ENCODE data around the gene ZNF423.

DNA sequence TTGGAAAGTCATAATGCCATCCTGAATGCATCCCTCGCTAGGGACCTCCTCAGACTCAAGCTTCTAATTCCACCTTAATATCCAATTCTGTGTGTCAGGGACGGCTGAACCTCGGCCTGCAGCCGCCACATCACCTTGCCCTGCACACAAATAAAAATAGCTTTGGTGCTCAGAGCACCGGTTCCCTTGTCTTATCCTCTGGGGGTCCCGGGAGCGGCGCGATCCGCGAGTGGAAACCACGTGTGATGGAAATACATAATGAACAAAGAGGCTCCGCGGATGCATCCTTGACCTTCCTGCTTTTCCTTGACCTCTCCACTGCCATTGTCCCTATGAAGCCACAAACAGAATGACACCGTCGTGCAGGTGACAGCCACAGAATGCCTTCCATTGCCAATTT lies 143.4 kb downstream of the ZNF423 start:
- TF ChIP-seq HMG20B (CRISPR knock-in tag; IDR thresholded peaks at IDR 0.05) (no peak), EP300 (IDR thresholded peaks at IDR 0.05; ENCODE audit: low read length) (no peak), NONO (IDR thresholded peaks at IDR 0.05; ENCODE audit: low read depth in 2 of 2, low read length in 1 of 2) (no peak), RAD21 (CRISPR knock-in tag; conservative IDR thresholded peaks at IDR 0.05 in 1 of 2, IDR thresholded peaks at IDR 0.05 in 1 of 2) (no peak), MEF2A (IDR thresholded peaks at IDR 0.05; ENCODE audit: control insufficient read depth, low read depth, low read length) (no peak), NR2F6 (CRISPR knock-in tag; IDR thresholded peaks at IDR 0.05) (no peak), ZNF146 (CRISPR knock-in tag; IDR thresholded peaks at IDR 0.05; ENCODE audit: unreplicated experiment) (no peak), TCF7 (IDR thresholded peaks at IDR 0.05; ENCODE audit: borderline replicate concordance) (no peak), ZSCAN29 (IDR thresholded peaks at IDR 0.05) (no peak), MED1 (CRISPR knock-in tag; IDR thresholded peaks at IDR 0.05; ENCODE audit: borderline replicate concordance) (no peak), PREB (CRISPR knock-in tag; IDR thresholded peaks at IDR 0.05) (no peak), JUND (IDR thresholded peaks at IDR 0.05; ENCODE audit: borderline replicate concordance, low read depth, low read length) (no peak), JUND (tag; IDR thresholded peaks at IDR 0.05; ENCODE audit: borderline replicate concordance, low read depth, low read length) (no peak)
- TF ChIP-seq, protein P1, sequence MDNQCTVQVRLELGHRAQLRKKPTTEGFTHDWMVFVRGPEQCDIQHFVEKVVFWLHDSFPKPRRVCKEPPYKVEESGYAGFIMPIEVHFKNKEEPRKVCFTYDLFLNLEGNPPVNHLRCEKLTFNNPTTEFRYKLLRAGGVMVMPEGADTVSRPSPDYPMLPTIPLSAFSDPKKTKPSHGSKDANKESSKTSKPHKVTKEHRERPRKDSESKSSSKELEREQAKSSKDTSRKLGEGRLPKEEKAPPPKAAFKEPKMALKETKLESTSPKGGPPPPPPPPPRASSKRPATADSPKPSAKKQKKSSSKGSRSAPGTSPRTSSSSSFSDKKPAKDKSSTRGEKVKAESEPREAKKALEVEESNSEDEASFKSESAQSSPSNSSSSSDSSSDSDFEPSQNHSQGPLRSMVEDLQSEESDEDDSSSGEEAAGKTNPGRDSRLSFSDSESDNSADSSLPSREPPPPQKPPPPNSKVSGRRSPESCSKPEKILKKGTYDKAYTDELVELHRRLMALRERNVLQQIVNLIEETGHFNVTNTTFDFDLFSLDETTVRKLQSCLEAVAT (IDR thresholded peaks at IDR 0.05): no peak
- TF ChIP-seq, protein P2, sequence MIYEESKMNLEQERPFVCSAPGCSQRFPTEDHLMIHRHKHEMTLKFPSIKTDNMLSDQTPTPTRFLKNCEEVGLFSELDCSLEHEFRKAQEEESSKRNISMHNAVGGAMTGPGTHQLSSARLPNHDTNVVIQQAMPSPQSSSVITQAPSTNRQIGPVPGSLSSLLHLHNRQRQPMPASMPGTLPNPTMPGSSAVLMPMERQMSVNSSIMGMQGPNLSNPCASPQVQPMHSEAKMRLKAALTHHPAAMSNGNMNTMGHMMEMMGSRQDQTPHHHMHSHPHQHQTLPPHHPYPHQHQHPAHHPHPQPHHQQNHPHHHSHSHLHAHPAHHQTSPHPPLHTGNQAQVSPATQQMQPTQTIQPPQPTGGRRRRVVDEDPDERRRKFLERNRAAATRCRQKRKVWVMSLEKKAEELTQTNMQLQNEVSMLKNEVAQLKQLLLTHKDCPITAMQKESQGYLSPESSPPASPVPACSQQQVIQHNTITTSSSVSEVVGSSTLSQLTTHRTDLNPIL (CRISPR knock-in tag; IDR thresholded peaks at IDR 0.05): no peak
